Measurements from ENCODE around the gene PDLIM4. TPM values are rescaled to one million over a fixed set of nuclear protein-coding genes. Genes with fewer than 3 reads are reported as not detected.
A peak's percentile ranks its signal among the peaks of the same experiment; 100 is the strongest.

The PDLIM4 gene
- 10 to 100 TPM; 13.4 to 96.7 TPM for total RNA-seq

- TF ChIP-seq CTCF (IDR thresholded peaks at IDR 0.05): no peak
- Histone ChIP-seq H3K4me3 (peak within 1 kb of the TSS; percentile 68 to 72), H3K27ac (peak within 1 kb of the TSS; percentile 93), H3K4me1 (peaks cover 0 to 76% of the 10 kb centered on the region in 2 donors), H3K9me3 (no peaks in the 10 kb centered on the region), H3K36me3 (peaks cover under 1% of the 10 kb centered on the region), H3K27me3 (no peaks in the 10 kb centered on the region)
- no peak for DNase-seq (ENCODE audit: low spot score)
Measured at GRCh38 chr5:132257131-132258101, at the start of gene PDLIM4. Gene PDLIM4, plus strand, starts transcription at chr5:132257696. Its CDS starts 39 bp downstream, at chr5:132257735.

GRCh38 chr5:132207778-132208177 is 49.7 kb upstream of the PDLIM4 start:
- H3K36me3 ChIP-seq: peaks cover 55% of the 10 kb centered on the region
- peak; percentile 7 for DNase-seq (ENCODE audit: low spot score)
- no peak overlapping the region for H3K27ac ChIP-seq
- H3K9me3 ChIP-seq: no peaks in the 10 kb centered on the region
- H3K4me1 ChIP-seq: peaks cover 0 to 64% of the 10 kb centered on the region in 2 donors
- H3K27me3 ChIP-seq: no peaks in the 10 kb centered on the region
- no peak for TF ChIP-seq CTCF (IDR thresholded peaks at IDR 0.05)
- no peak overlapping the region for H3K4me3 ChIP-seq

GRCh38 chr5:132209131-132209530 is 48.4 kb upstream of the PDLIM4 start:
- Histone ChIP-seq H3K9me3 (no peaks in the 10 kb centered on the region), H3K4me3 (no peak overlapping the region), H3K27ac (no peak overlapping the region), H3K4me1 (peaks cover 0 to 68% of the 10 kb centered on the region in 2 donors), H3K27me3 (no peaks in the 10 kb centered on the region), H3K36me3 (peaks cover 59% of the 10 kb centered on the region)
- DNase-seq (ENCODE audit: low spot score): no peak
- no peak for TF ChIP-seq CTCF (IDR thresholded peaks at IDR 0.05)

- DNase-seq (ENCODE audit: low spot score): peak; percentile 21
- Histone ChIP-seq H3K27me3 (no peaks in the 10 kb centered on the region), H3K4me3 (no peak overlapping the region), H3K9me3 (no peaks in the 10 kb centered on the region), H3K27ac (peak overlapping the region; percentile 62 to 65), H3K4me1 (peaks cover 0 to 68% of the 10 kb centered on the region in 2 donors), H3K36me3 (peaks cover 56% of the 10 kb centered on the region)
- TF ChIP-seq CTCF (IDR thresholded peaks at IDR 0.05): no peak
Measured at GRCh38 chr5:132209901-132210545, 47.5 kb upstream of the PDLIM4 start.

- no peak for DNase-seq (ENCODE audit: low spot score)
- H3K36me3 ChIP-seq: peaks cover 56% of the 10 kb centered on the region
- H3K4me1 ChIP-seq: peaks cover 0 to 68% of the 10 kb centered on the region in 2 donors
- H3K9me3 ChIP-seq: no peaks in the 10 kb centered on the region
- TF ChIP-seq CTCF (IDR thresholded peaks at IDR 0.05): no peak
- H3K27ac ChIP-seq: peak overlapping the region; percentile 62 to 65
- H3K27me3 ChIP-seq: no peaks in the 10 kb centered on the region
- no peak overlapping the region for H3K4me3 ChIP-seq
Measured at GRCh38 chr5:132210944-132211343, 46.6 kb upstream of the PDLIM4 start.

All from right atrium auricular region (tissue), 2 donors.